H9 (cell line): ENCODE results near the gene C17orf114.
A peak's percentile ranks its signal among the peaks of the same experiment; 100 is the strongest.

Experiments
- DNase-seq: peaks from one replicate; pipeline ENCODE4 v3.0.0-alpha.2; 2017
- H2AFZ ChIP-seq: one replicate; pipeline ENCODE4 v1.6.1; 2013; ENCODE audit warnings: mild to moderate bottlenecking, low read length, control low read depth, moderate library complexity
- H2AK5ac ChIP-seq: 2 replicates; pipeline ENCODE4 v1.6.1; 2013; ENCODE audit warnings: low read length, control low read depth, mixed read lengths; ENCODE audit not compliant: insufficient read length
- H2BK120ac ChIP-seq: one replicate; pipeline ENCODE4 v1.6.1; 2013; ENCODE audit warnings: low read depth, mild to moderate bottlenecking, low read length, control low read depth, inconsistent platforms; ENCODE audit not compliant: poor library complexity, severe bottlenecking
- H2BK12ac ChIP-seq: 2 replicates; pipeline ENCODE4 v1.6.1; 2013; ENCODE audit warnings: low read length, control low read depth, mixed read lengths, low read depth; ENCODE audit not compliant: insufficient read length
- H2BK15ac ChIP-seq: 2 replicates; pipeline ENCODE4 v1.6.1; 2013; ENCODE audit warnings: low read depth, low read length, control low read depth
- H2BK20ac ChIP-seq: one replicate; pipeline ENCODE4 v1.6.1; 2013; ENCODE audit warnings: low read depth, mild to moderate bottlenecking, low read length, control low read depth, inconsistent platforms; ENCODE audit not compliant: poor library complexity, severe bottlenecking
- H2BK5ac ChIP-seq: 2 replicates; pipeline ENCODE4 v1.6.1; 2013; ENCODE audit warnings: low read length, control low read depth, mixed read lengths; ENCODE audit not compliant: insufficient read length
- H3K14ac ChIP-seq: 2 replicates; pipeline ENCODE4 v1.6.1; 2013; ENCODE audit warnings: low read length, control low read depth; ENCODE audit not compliant: insufficient read depth
- H3K18ac ChIP-seq: 2 replicates; pipeline ENCODE4 v1.6.1; 2013; ENCODE audit warnings: low read depth, mild to moderate bottlenecking, mixed read lengths, low read length, control low read depth; ENCODE audit not compliant: insufficient read length
- H3K23ac ChIP-seq: 2 replicates; pipeline ENCODE4 v1.6.1; 2013; ENCODE audit warnings: low read length, control low read depth, mixed read lengths, low read depth; ENCODE audit not compliant: insufficient read length
- H3K23me2 ChIP-seq: 2 replicates; pipeline ENCODE4 v1.6.1; 2013; ENCODE audit warnings: low read depth, mild to moderate bottlenecking, mixed read lengths, low read length, control low read depth; ENCODE audit not compliant: insufficient read length, poor library complexity, severe bottlenecking
- H3K27ac ChIP-seq: 2 replicates; pipeline ENCODE4 v1.5.1; 2013; ENCODE audit warnings: low read length, control low read depth, mixed read lengths, low read depth; ENCODE audit not compliant: insufficient read length
- H3K27me3 ChIP-seq: 2 replicates; pipeline ENCODE4 v1.6.1; 2013; ENCODE audit warnings: low read length, control low read depth, inconsistent platforms; ENCODE audit not compliant: insufficient read depth
- H3K4ac ChIP-seq: 2 replicates; pipeline ENCODE4 v1.6.1; 2013; ENCODE audit warnings: low read depth, mild to moderate bottlenecking, control low read depth, inconsistent platforms, low read length, moderate library complexity
- H3K4me1 ChIP-seq: 2 replicates; pipeline ENCODE4 v1.6.1; 2013; ENCODE audit warnings: low read length, control low read depth, inconsistent platforms; ENCODE audit not compliant: insufficient read depth
- H3K4me2 ChIP-seq: 2 replicates; pipeline ENCODE4 v1.6.1; 2013; ENCODE audit warnings: low read length, control low read depth, mixed read lengths; ENCODE audit not compliant: insufficient read length, insufficient read depth
- H3K56ac ChIP-seq: 2 replicates; pipeline ENCODE4 v1.6.1; 2013; ENCODE audit warnings: low read depth, mild to moderate bottlenecking, mixed read lengths, low read length, control low read depth; ENCODE audit not compliant: insufficient read length
- H3K79me1 ChIP-seq: 2 replicates; pipeline ENCODE4 v1.6.1; 2013; ENCODE audit warnings: low read depth, mild to moderate bottlenecking, moderate library complexity, low read length, control low read depth, inconsistent platforms; ENCODE audit not compliant: insufficient read depth, poor library complexity, severe bottlenecking
- H3K79me2 ChIP-seq: 2 replicates; pipeline ENCODE4 v1.6.1; 2013; ENCODE audit warnings: low read length, control low read depth, inconsistent platforms; ENCODE audit not compliant: insufficient read depth
- H3K9ac ChIP-seq: 2 replicates; pipeline ENCODE4 v1.6.1; 2013; ENCODE audit warnings: low read length, control low read depth, mixed read lengths; ENCODE audit not compliant: insufficient read length; ENCODE audit errors: extremely low read depth
- H3K9me3 ChIP-seq: one replicate; pipeline ENCODE4 v1.6.1; 2013; ENCODE audit warnings: low read depth, low read length, inconsistent platforms; ENCODE audit not compliant: control insufficient read depth
- H3T11ph ChIP-seq: one replicate; pipeline ENCODE4 v1.6.1; 2013; ENCODE audit warnings: mild to moderate bottlenecking, low read length, control low read depth, inconsistent platforms
- H4K20me1 ChIP-seq: one replicate; pipeline ENCODE4 v1.6.1; 2013; ENCODE audit not compliant: control insufficient read depth, insufficient read length, insufficient read depth
- H4K5ac ChIP-seq: 2 replicates; pipeline ENCODE4 v1.6.1; 2013; ENCODE audit warnings: low read depth, mild to moderate bottlenecking, mixed read lengths, low read length, control low read depth; ENCODE audit not compliant: insufficient read length
- H4K8ac ChIP-seq: replicated peaks from 2 replicates; pipeline ENCODE4 v1.6.1; 2013; ENCODE audit warnings: low read length, control low read depth, mixed read lengths, low read depth; ENCODE audit not compliant: insufficient read length
- H4K91ac ChIP-seq: 2 replicates; pipeline ENCODE4 v1.6.1; 2013; ENCODE audit warnings: low read depth, mild to moderate bottlenecking, moderate library complexity, mixed read lengths, low read length, control low read depth; ENCODE audit not compliant: insufficient read length
- H3K27ac Mint-ChIP-seq, 3 experiments: 2 replicates in 2 of 3; 3 replicates in 1 of 3; pipeline ENCODE4 v1.8.0; 2020 to 2021; ENCODE audit warnings: mixed read lengths in 3 of 3, mild to moderate bottlenecking in 1 of 3, moderate library complexity in 1 of 3
- H3K27me3 Mint-ChIP-seq: 2 replicates; pipeline ENCODE4 v1.8.0; 2021; ENCODE audit warnings: low read depth, mild to moderate bottlenecking, moderate library complexity, mixed read lengths
- H3K36me3 Mint-ChIP-seq, 3 experiments: 2 replicates in 2 of 3; 3 replicates in 1 of 3; pipeline ENCODE4 v1.8.0; 2020 to 2021; ENCODE audit warnings: low read depth in 3 of 3, mixed read lengths in 3 of 3; ENCODE audit not compliant: insufficient read depth in 1 of 3
- H3K4me1 Mint-ChIP-seq, 2 experiments: 2 replicates each; pipeline ENCODE4 v1.8.0; 2020; ENCODE audit warnings: mixed read lengths in 2 of 2
- H3K4me3 Mint-ChIP-seq, 2 experiments: 2 replicates in 1 of 2; 3 replicates in 1 of 2; pipeline ENCODE4 v1.8.0; 2020 to 2021; ENCODE audit warnings: mild to moderate bottlenecking in 2 of 2, mixed read lengths in 2 of 2, moderate library complexity in 1 of 2
- H3K9me3 Mint-ChIP-seq, 2 experiments: 2 replicates in 1 of 2; 3 replicates in 1 of 2; pipeline ENCODE4 v1.8.0; 2020; ENCODE audit warnings: mild to moderate bottlenecking in 2 of 2, mixed read lengths in 2 of 2, moderate library complexity in 1 of 2
- WGBS: extraction: QIAGEN DNeasy Blood & Tissue Kit; methylation state at CpG from one replicate; pipeline ENCODE4 v1.1.7; 2013; ENCODE audit warnings: missing lambda C conversion rate, low lambda C conversion rate, mixed read lengths; ENCODE audit not compliant: insufficient read length; ENCODE audit errors: extremely low coverage; 5-methylcytosine and 5-hydroxymethylcytosine counted together
- TF ChIP-seq, protein P1 (sequence below): fragments of 200-600 bp; sonication (generic); conservative IDR thresholded peaks from 3 replicates; pipeline ENCODE4 v1.8.0; 2021; ENCODE audit warnings: antibody characterized with exemption, mild to moderate bottlenecking

The C17orf114 gene

DNA sequence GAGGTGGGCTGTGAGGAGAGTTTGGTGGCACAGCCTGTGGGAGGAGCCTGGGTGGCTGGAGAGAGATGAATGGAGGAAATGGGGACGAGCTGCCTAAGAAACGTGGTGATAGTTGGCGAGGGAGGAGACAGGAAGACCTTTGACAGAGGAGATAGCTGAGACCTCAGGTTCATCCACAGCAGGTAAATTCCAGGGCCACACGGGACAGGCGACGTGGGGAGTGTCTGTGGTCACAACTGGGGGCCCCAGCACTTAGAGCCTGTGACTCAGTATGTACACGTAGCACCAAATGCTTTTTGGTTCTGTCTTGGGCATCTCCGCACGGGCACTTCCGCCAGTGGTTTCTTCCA lies 38.7 kb upstream of the C17orf114 start:
- Histone ChIP-seq H3K27me3 (no peaks in the 10 kb centered on the region), H3K27ac (no peak overlapping the region), H3K18ac (no peak overlapping the region), H3K23ac (no peak overlapping the region), H3K4me1 (no peaks in the 10 kb centered on the region), H4K20me1 (no peaks in the 10 kb centered on the region), H3K9ac (no peak overlapping the region), H2AK5ac (no peak overlapping the region), H4K91ac (no peak overlapping the region), H2AFZ (no peak overlapping the region), H3K79me1 (peaks cover 9% of the 10 kb centered on the region), H3K4me2 (no peak overlapping the region), H3K9me3 (no peaks in the 10 kb centered on the region), H3K4ac (no peak overlapping the region), H3K23me2 (no peaks in the 10 kb centered on the region), H4K5ac (no peak overlapping the region), H2BK5ac (no peak overlapping the region), H2BK120ac (no peak overlapping the region), H3K79me2 (peaks cover 11% of the 10 kb centered on the region; the same call in 1 of the 2 replicates), H4K8ac (no peak overlapping the region), H3T11ph (no peak overlapping the region), H2BK20ac (no peak overlapping the region), H3K56ac (no peak overlapping the region), H2BK12ac (no peak overlapping the region), H3K14ac (no peak overlapping the region; the same call in 1 of the 2 replicates), H2BK15ac (no peak overlapping the region)
- H3K27ac Mint-ChIP-seq = peak overlapping the region in 1 of 3 experiments; percentile 2; a peak in 2 of 7 replicates
- TF ChIP-seq, protein P1, sequence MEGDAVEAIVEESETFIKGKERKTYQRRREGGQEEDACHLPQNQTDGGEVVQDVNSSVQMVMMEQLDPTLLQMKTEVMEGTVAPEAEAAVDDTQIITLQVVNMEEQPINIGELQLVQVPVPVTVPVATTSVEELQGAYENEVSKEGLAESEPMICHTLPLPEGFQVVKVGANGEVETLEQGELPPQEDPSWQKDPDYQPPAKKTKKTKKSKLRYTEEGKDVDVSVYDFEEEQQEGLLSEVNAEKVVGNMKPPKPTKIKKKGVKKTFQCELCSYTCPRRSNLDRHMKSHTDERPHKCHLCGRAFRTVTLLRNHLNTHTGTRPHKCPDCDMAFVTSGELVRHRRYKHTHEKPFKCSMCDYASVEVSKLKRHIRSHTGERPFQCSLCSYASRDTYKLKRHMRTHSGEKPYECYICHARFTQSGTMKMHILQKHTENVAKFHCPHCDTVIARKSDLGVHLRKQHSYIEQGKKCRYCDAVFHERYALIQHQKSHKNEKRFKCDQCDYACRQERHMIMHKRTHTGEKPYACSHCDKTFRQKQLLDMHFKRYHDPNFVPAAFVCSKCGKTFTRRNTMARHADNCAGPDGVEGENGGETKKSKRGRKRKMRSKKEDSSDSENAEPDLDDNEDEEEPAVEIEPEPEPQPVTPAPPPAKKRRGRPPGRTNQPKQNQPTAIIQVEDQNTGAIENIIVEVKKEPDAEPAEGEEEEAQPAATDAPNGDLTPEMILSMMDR = no peak
- H3K4me3 Mint-ChIP-seq = no peak overlapping the region
- peaks cover 24 to 25% of the 10 kb centered on the region in 2 experiments for H3K4me1 Mint-ChIP-seq
- H3K9me3 Mint-ChIP-seq = no peaks in the 10 kb centered on the region
- H3K27me3 Mint-ChIP-seq = 0 out of 2 replicates have a peak, but pooled peaks cover 1% of the 10 kb centered on the region
- WGBS = no CpG with 5 or more reads among the region's 10 CpGs
- DNase-seq = no peak
- H3K36me3 Mint-ChIP-seq = peaks cover 0 to 14% (median 0%) of the 10 kb centered on the region in 3 experiments; a peak in 2 of 7 replicates
